Tibial nerve (tissue), 4 donors: ENCODE results near the gene FXYD7.

Experiments
- EP300 ChIP-seq, 2 donors: sonication (generic); formaldehyde crosslinking; IDR thresholded peaks; one replicate each; pipeline ENCODE4 v1.6.1; 2017; ENCODE audit warnings: antibody characterized with exemption in 2 of 2, mild to moderate bottlenecking in 1 of 2
- POLR2A ChIP-seq, 2 donors: fragments of 450-650 bp; IDR thresholded peaks; one replicate each; pipeline ENCODE4 v1.6.1; 2017; ENCODE audit warnings: antibody characterized with exemption in 2 of 2, mild to moderate bottlenecking in 2 of 2, moderate library complexity in 2 of 2
- TF ChIP-seq, protein P1 (sequence below), 5 experiments: fragments of 200-600 bp in 3 of 5; fragments of 450-650 bp in 2 of 5; sonication (generic) in 3 of 5; IDR thresholded peaks; one replicate each; pipeline ENCODE4 v1.5.1; 2016 to 2019; ENCODE audit warnings: antibody characterized with exemption in 5 of 5, mild to moderate bottlenecking in 3 of 5, moderate library complexity in 2 of 5

DNA sequence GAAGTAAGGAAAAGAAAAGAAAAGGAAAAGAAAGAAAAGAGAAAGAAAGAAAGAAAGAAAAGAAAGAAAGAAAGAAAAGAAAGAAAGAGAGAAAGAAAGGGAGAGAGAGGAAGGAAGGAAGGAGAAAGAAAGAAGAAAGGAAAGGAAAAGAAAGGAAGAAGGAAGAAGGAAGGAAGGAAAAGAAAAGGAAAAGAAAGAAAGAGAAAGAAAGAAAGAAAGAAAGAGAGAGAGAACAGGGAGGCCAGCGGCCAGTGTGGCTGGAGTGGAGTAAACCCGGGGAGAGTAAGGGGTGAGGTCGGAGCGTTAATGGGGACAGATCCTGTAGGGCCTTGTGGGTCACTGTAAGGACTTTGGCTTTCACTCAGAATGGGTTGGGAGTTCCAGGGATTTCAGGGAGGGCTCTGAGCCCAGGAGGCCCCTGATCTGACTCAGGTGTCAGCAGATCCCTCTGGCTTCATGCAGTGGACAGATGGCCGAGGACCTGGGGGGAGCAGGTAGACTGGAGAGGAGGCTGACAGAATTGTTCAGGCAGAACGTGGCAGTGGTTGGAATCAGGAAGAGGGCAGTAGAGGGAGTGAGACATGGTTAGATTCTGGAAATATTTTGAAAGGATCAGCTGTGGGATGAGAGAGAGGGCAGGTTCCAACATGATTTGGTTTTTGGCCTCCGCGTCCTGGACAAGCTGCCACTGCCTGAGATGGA lies 47.2 kb upstream of the FXYD7 start:
- TF ChIP-seq, protein P1, sequence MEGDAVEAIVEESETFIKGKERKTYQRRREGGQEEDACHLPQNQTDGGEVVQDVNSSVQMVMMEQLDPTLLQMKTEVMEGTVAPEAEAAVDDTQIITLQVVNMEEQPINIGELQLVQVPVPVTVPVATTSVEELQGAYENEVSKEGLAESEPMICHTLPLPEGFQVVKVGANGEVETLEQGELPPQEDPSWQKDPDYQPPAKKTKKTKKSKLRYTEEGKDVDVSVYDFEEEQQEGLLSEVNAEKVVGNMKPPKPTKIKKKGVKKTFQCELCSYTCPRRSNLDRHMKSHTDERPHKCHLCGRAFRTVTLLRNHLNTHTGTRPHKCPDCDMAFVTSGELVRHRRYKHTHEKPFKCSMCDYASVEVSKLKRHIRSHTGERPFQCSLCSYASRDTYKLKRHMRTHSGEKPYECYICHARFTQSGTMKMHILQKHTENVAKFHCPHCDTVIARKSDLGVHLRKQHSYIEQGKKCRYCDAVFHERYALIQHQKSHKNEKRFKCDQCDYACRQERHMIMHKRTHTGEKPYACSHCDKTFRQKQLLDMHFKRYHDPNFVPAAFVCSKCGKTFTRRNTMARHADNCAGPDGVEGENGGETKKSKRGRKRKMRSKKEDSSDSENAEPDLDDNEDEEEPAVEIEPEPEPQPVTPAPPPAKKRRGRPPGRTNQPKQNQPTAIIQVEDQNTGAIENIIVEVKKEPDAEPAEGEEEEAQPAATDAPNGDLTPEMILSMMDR (IDR thresholded peaks at IDR 0.05), result no peak
- no peak for TF ChIP-seq POLR2A (IDR thresholded peaks at IDR 0.05)
- no peak for TF ChIP-seq EP300 (IDR thresholded peaks at IDR 0.05)
